Kidney (tissue), 14 donors: ENCODE measurements around the gene MRPL18. TPM values are rescaled to one million over a fixed set of nuclear protein-coding genes. Genes with fewer than 3 reads are reported as not detected.

ENCODE experiments used
- DNase-seq, 5 donors: peaks; one replicate each; pipeline ENCODE4 v3.0.0-alpha.2; 2013 to 2020
- FAIRE-seq: peaks from 2 replicates; lab custom pipeline; 2012; peaks lifted over from hg19 to GRCh38; lab: Jason Lieb, UNC
- H3K27ac ChIP-seq, 2 donors: one replicate each; pipeline ENCODE4 v1.7.0; 2013; ENCODE audit warnings: low read depth in 2 of 2, low read length in 2 of 2, inconsistent platforms in 1 of 2
- H3K27me3 ChIP-seq: one replicate; pipeline ENCODE4 v1.7.1; 2013; ENCODE audit warnings: low read length, inconsistent platforms; ENCODE audit not compliant: control insufficient read depth, insufficient read depth
- H3K36me3 ChIP-seq, 3 donors: one replicate each; pipeline versions ENCODE4 v1.7.0 to v1.7.1; 2013; ENCODE audit warnings: low read length in 3 of 3, control low read depth in 1 of 3, inconsistent platforms in 1 of 3; ENCODE audit not compliant: insufficient read depth in 3 of 3, control insufficient read depth in 2 of 3
- H3K4me1 ChIP-seq, 3 donors: one replicate each; pipeline versions ENCODE4 v1.7.0 to v1.7.1; 2013; ENCODE audit warnings: low read length in 3 of 3, inconsistent platforms in 1 of 3, low read depth in 1 of 3; ENCODE audit not compliant: control insufficient read depth in 2 of 3, insufficient read depth in 2 of 3
- H3K4me3 ChIP-seq, 3 donors: one replicate each; pipeline versions ENCODE4 v1.7.0 to v1.8.1; 2013; ENCODE audit warnings: low read length in 3 of 3, control low read depth in 1 of 3, inconsistent platforms in 1 of 3
- H3K9ac ChIP-seq, 3 donors: one replicate each; pipeline versions ENCODE4 v1.7.0 to v1.7.1; 2013; ENCODE audit warnings: low read length in 3 of 3, control low read depth in 1 of 3, inconsistent platforms in 1 of 3
- H3K9me3 ChIP-seq, 3 donors: one replicate each; pipeline versions ENCODE4 v1.7.0 to v1.7.1; 2013; ENCODE audit warnings: low read length in 3 of 3, control low read depth in 1 of 3, inconsistent platforms in 1 of 3; ENCODE audit not compliant: control insufficient read depth in 2 of 3, insufficient read depth in 1 of 3
- intact Hi-C: fragments of 100-400 bp; cut with DNase I; formaldehyde crosslinking; loops from one replicate; pipeline ENCODE4 v1.11.1; 2022
- polyA plus RNA-seq: library from polyadenylated mRNA; stranded (reverse); fragments of 350-450 nt; fragmentation: Illumina TruSeq; extraction: RNeasy Lipid Tissue Mini Kit (QIAGEN cat#74804); gene quantifications from one replicate; pipeline ENCODE4 v1.2.3, GENCODE V29; 2014; ENCODE audit warnings: low read depth, low replicate concordance; ENCODE audit not compliant: insufficient read depth
- total RNA-seq: library from RNA; stranded (reverse); fragmentation: NEBNext Ultra II Directional; extraction: Animal tissue kit (Norgen Biotek cat#: 25700); gene quantifications from one replicate; pipeline ENCODE4 v1.2.1, GENCODE V29; 2021
- TF ChIP-seq, protein P1 (sequence below): IDR thresholded peaks from 3 replicates; pipeline ENCODE4 v1.5.1; 2012; ENCODE audit warnings: mild to moderate bottlenecking, moderate library complexity, borderline replicate concordance; ENCODE audit not compliant: insufficient read depth; ENCODE audit errors: extremely low read depth
- donor health status: control.
- donor health status: control.
- donor health status: control.
- donor health status: control.
- donor health status: control.
- donor health status: DM: yes; HTN: yes; CAD: no.
- donor health status: Normal renal cell carcinoma (clear cell type).

Gene MRPL18
- total and polyA plus RNA-seq, 2 donors from 2014 or later = 56.7 to 87.2 TPM

DNA sequence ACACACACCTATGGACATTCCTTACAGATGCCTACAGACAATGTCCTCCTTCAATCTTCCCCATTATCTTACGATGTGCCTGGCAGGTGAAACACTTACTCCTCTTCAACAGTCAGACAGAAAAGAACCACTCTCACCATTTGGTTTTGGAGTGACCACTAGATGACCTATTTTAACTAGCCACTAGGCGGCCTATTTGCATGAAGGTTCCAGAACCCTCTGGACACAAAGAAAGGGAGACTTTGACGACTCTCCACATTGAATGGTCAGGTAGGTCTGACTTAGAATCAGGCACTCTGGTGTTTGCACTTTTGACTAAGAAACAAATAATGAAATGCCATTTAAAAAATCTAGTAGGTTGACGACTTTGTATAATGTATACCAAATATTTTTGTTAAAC is 51.8 kb downstream of the MRPL18 start:
- FAIRE-seq (no peak), DNase-seq (no peak)
- no peak overlapping the region for H3K9ac ChIP-seq
- TF ChIP-seq, protein P1, sequence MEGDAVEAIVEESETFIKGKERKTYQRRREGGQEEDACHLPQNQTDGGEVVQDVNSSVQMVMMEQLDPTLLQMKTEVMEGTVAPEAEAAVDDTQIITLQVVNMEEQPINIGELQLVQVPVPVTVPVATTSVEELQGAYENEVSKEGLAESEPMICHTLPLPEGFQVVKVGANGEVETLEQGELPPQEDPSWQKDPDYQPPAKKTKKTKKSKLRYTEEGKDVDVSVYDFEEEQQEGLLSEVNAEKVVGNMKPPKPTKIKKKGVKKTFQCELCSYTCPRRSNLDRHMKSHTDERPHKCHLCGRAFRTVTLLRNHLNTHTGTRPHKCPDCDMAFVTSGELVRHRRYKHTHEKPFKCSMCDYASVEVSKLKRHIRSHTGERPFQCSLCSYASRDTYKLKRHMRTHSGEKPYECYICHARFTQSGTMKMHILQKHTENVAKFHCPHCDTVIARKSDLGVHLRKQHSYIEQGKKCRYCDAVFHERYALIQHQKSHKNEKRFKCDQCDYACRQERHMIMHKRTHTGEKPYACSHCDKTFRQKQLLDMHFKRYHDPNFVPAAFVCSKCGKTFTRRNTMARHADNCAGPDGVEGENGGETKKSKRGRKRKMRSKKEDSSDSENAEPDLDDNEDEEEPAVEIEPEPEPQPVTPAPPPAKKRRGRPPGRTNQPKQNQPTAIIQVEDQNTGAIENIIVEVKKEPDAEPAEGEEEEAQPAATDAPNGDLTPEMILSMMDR = no peak
- no peaks in the 10 kb centered on the region for H3K36me3 ChIP-seq
- no peaks in the 10 kb centered on the region for H3K4me1 ChIP-seq
- H3K27ac ChIP-seq = no peak overlapping the region
- no peaks in the 10 kb centered on the region for H3K27me3 ChIP-seq
- H3K4me3 ChIP-seq = no peak overlapping the region
- no peaks in the 10 kb centered on the region for H3K9me3 ChIP-seq
- intact Hi-C loops = no loop called here

DNA sequence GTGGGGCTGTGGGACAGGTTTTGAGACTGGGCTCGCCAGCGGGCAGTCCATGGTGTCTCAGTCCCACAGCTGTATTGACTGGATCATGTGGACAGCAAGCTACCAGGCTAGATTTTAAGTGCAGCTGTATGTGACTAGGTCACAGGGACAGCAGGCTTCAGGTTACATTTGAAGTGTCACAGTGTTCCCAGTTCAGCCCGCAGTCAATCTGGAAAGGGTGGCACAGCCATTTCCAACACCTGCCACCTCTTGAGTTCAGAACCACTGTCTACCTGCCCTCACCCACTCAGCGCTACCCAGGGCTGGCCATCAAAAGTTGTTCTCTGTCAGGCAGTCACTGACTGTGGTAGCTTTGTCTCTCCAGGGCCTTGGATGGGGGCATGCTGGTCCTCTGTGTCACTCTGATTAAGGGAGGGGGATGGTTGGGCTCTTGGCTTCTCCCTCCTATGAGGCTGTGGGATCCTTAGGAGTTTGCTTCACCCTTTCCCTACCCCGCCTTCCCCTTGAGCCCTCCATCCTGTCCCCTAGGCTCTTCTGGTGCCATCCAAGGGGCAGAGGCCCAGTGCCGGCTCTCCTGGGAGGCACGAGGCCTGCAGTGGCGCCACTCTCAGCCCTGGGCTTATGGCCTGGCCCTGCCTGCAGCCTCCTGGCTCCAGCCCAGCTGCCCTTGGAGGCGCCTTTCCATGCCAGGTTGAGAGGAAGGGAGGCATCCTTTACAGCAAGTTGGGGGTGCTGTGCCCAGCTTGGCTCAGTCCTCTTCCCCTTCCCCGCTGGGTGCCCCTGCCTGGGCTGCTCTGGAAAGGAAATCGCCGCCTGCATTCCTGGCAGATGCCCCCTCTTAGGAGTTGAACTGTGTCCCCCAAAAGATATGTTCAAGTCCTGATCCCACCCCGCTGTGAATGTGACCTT is 54.7 kb downstream of the MRPL18 start:
- Histone ChIP-seq H3K36me3 (no peaks in the 10 kb centered on the region), H3K9ac (no peak overlapping the region), H3K27me3 (no peaks in the 10 kb centered on the region), H3K4me3 (no peak overlapping the region), H3K27ac (no peak overlapping the region), H3K4me1 (no peaks in the 10 kb centered on the region), H3K9me3 (no peaks in the 10 kb centered on the region)
- DNase-seq (no peak), FAIRE-seq (no peak)
- intact Hi-C loops = no loop called here
- TF ChIP-seq, protein P1 = no peak

Other genes with a start within 250 kb of the MRPL18 start
- gene SOD2, start 97.2 kb upstream of the MRPL18 start, total RNA-seq = 1,836 TPM
- gene SOD2, start 97.2 kb upstream of the MRPL18 start, polyA plus RNA-seq = 204 TPM
- gene WTAP, start 63.0 kb upstream of the MRPL18 start, total RNA-seq = 108 TPM
- gene WTAP, start 63.0 kb upstream of the MRPL18 start, polyA plus RNA-seq = 63.5 TPM
- gene ACAT2, start 28.4 kb upstream of the MRPL18 start, total RNA-seq = 20.4 TPM
- gene ACAT2, start 28.4 kb upstream of the MRPL18 start, polyA plus RNA-seq = 30.5 TPM
- 130 TPM for gene TCP1, start 865 bp upstream of the MRPL18 start, total RNA-seq
- 121 TPM for gene TCP1, start 865 bp upstream of the MRPL18 start, polyA plus RNA-seq
- not detected for gene PNLDC1, start 9.8 kb downstream of the MRPL18 start, total RNA-seq
- gene PNLDC1, start 9.8 kb downstream of the MRPL18 start, polyA plus RNA-seq = 0.34 TPM
- not detected for gene MAS1, start 100.5 kb downstream of the MRPL18 start, total RNA-seq
- not detected for gene MAS1, start 100.5 kb downstream of the MRPL18 start, polyA plus RNA-seq
- 88.6 TPM for gene IGF2R, start 178.6 kb downstream of the MRPL18 start, total RNA-seq
- gene IGF2R, start 178.6 kb downstream of the MRPL18 start, polyA plus RNA-seq = 23.7 TPM